ENCODE data around the gene FYB1. TPM values are rescaled to one million over a fixed set of nuclear protein-coding genes. Genes with fewer than 3 reads are reported as not detected.

The FYB1 gene
- total and polyA plus RNA-seq, 2 of the 4 experiments (the other 2 are of a cell fraction), result not detected

- Histone ChIP-seq H3K9ac (ENCODE audit: low read depth, low read length) (no peak overlapping the region), H4K20me1 (ENCODE audit: insufficient read depth, low read length) (no peaks in the 10 kb centered on the region), H2AK9ac (replicated peaks; ENCODE audit: low read depth, low read length, poor library complexity) (no peak overlapping the region), H3K14ac (replicated peaks; ENCODE audit: low read depth, low read length) (no peak overlapping the region), H3K27ac (ENCODE audit: insufficient read depth, low read length) (no peak overlapping the region), H3K4me2 (ENCODE audit: low read depth, low read length) (no peak overlapping the region), H3K36me3 (ENCODE audit: control insufficient read depth, insufficient read depth, low read length) (no peaks in the 10 kb centered on the region), H3K4ac (ENCODE audit: low read depth, low read length) (no peak overlapping the region), H4K91ac (ENCODE audit: insufficient read depth, low read depth, low read length) (no peak overlapping the region), H3K23ac (ENCODE audit: low read depth, low read length) (no peak overlapping the region), H3K56ac (ENCODE audit: extremely low read depth, insufficient read depth, low read length) (no peak overlapping the region), H2BK20ac (ENCODE audit: low read depth, low read length) (no peak overlapping the region), H4K5ac (ENCODE audit: low read depth, low read length) (no peak overlapping the region), H2BK120ac (ENCODE audit: low read depth, low read length) (no peak overlapping the region), H4K8ac (ENCODE audit: low read depth in 2 of 2, low read length in 2 of 2) (no peak overlapping the region), H2BK5ac (ENCODE audit: low read depth, low read length, poor library complexity, severe bottlenecking) (no peak overlapping the region), H2AFZ (replicated peaks; ENCODE audit: low read length, poor library complexity) (no peak overlapping the region), H2AK5ac (ENCODE audit: low read depth, low read length) (no peak overlapping the region), H3K4me1 (ENCODE audit: control insufficient read depth, insufficient read depth, low read length) (no peaks in the 10 kb centered on the region), H3K27me3 (ENCODE audit: control insufficient read depth, insufficient read depth, low read length) (no peaks in the 10 kb centered on the region; the same call in none of the 2 replicates), H3K4me3 (ENCODE audit: insufficient read depth, low read depth, low read length) (no peak overlapping the region), H3K79me1 (ENCODE audit: low read depth in 1 of 2, low read length in 2 of 2) (no peaks in the 10 kb centered on the region), H3K9me3 (ENCODE audit: control insufficient read depth, insufficient read depth, low read length) (no peaks in the 10 kb centered on the region), H3K18ac (ENCODE audit: low read depth, low read length) (no peak overlapping the region), H3K9me1 (ENCODE audit: insufficient read depth, low read length) (no peaks in the 10 kb centered on the region), H2BK15ac (ENCODE audit: low read depth, low read length) (no peak overlapping the region)
- no peak for DNase-seq
- 100% methylated on average over 1 of the region's 1 CpG; no CpG with 5 or more reads in 1 of the 2 experiments for WGBS, 2 experiments (ENCODE audit: extremely low coverage in 2 of 2, insufficient read length in 1 of 2)
- no TSS peak for BruUV-seq (replicated peaks)
- intact Hi-C loops (cut with micrococcal nuclease), result no loop called here
- POLR2A ChIA-PET (ENCODE audit: unreplicated experiment), result no interaction called here
- CTCF ChIA-PET, result no interaction called here
- in situ Hi-C loops (cut with MboI; ENCODE audit: low sequenced_read_pairs), result no loop called here
- TF ChIP-seq ELK1 (IDR thresholded peaks at IDR 0.05; ENCODE audit: borderline replicate concordance, low read depth, low read length) (no peak), BHLHE40 (IDR thresholded peaks at IDR 0.05; ENCODE audit: low read depth, low read length) (no peak), RFX5 (IDR thresholded peaks at IDR 0.05; ENCODE audit: low read depth, low read length) (no peak), MAFK (IDR thresholded peaks at IDR 0.05; ENCODE audit: low read depth, low read length) (no peak), CHD1 (IDR thresholded peaks at IDR 0.05; ENCODE audit: low read depth, low read length) (no peak), RAD21 (IDR thresholded peaks at IDR 0.05; ENCODE audit: low read length) (no peak), MAZ (IDR thresholded peaks at IDR 0.05; ENCODE audit: borderline replicate concordance, low read depth, low read length) (no peak), FOS (IDR thresholded peaks at IDR 0.05; ENCODE audit: low read depth, low read length) (no peak), USF2 (IDR thresholded peaks at IDR 0.05; ENCODE audit: low read depth, low read length) (no peak), CEBPB (IDR thresholded peaks at IDR 0.05; ENCODE audit: low read depth, low read length) (no peak), NFE2L2 (IDR thresholded peaks at IDR 0.05; ENCODE audit: low read depth, low read length) (no peak), RCOR1 (IDR thresholded peaks at IDR 0.05; ENCODE audit: insufficient replicate concordance, low read length) (no peak), MXI1 (IDR thresholded peaks at IDR 0.05; ENCODE audit: borderline replicate concordance, low read depth, low read length) (no peak), POLR2A (IDR thresholded peaks at IDR 0.05; ENCODE audit: low read depth, low read length) (no peak), SMC3 (IDR thresholded peaks at IDR 0.05; ENCODE audit: low read depth, low read length) (no peak), CTCF (conservative IDR thresholded peaks at IDR 0.05; ENCODE audit: low read depth, low read length) (no peak)
- no peak for ATAC-seq (ENCODE audit: low read depth)
- dilution Hi-C loops (cut with HindIII; ENCODE audit: low sequenced_read_pairs, unreplicated experiment), result no loop called here
These were observed 29.7 kb upstream of the FYB1 start for GRCh38 chr5:39249069-39249468.
